ENCODE measurements around the gene EMX1.

The EMX1 gene

GRCh38 chr2:72919414-72920317 is 2.3 kb downstream of the EMX1 start:
- Histone ChIP-seq H3K27ac (replicated peaks) (no peak overlapping the region), H3K4me3 (replicated peaks; ENCODE audit: insufficient read depth, low read length) (no peak overlapping the region), H3K27me3 (ENCODE audit: insufficient read depth, poor library complexity, severe bottlenecking) (peaks cover 91% of the 10 kb centered on the region)
- TF ChIP-seq POLR2AphosphoS5 (IDR thresholded peaks at IDR 0.05; ENCODE audit: low read depth) (no peak), CTCF (IDR thresholded peaks at IDR 0.05; ENCODE audit: insufficient read depth, low read length) (no peak), REST (IDR thresholded peaks at IDR 0.05; ENCODE audit: insufficient replicate concordance, low read depth) (no peak), GABPA (IDR thresholded peaks at IDR 0.05; ENCODE audit: low read depth) (no peak), SPI1 (IDR thresholded peaks at IDR 0.05; ENCODE audit: borderline replicate concordance, low read depth) (no peak)
- no peak for DNase-seq (ENCODE audit: low read depth in 1 of 2, low spot score in 1 of 2)

GRCh38 chr2:72920318-72921087 is 3.2 kb downstream of the EMX1 start:
- no peak for DNase-seq (ENCODE audit: low read depth in 1 of 2, low spot score in 1 of 2)
- no peak overlapping the region for H3K4me3 ChIP-seq (replicated peaks; ENCODE audit: insufficient read depth, low read length)
- TF ChIP-seq SPI1 (IDR thresholded peaks at IDR 0.05; ENCODE audit: borderline replicate concordance, low read depth) (no peak), GABPA (IDR thresholded peaks at IDR 0.05; ENCODE audit: low read depth) (no peak), POLR2AphosphoS5 (IDR thresholded peaks at IDR 0.05; ENCODE audit: low read depth) (no peak), CTCF (IDR thresholded peaks at IDR 0.05; ENCODE audit: insufficient read depth, low read length) (no peak), REST (IDR thresholded peaks at IDR 0.05; ENCODE audit: insufficient replicate concordance, low read depth) (no peak)
- peaks cover 91% of the 10 kb centered on the region for H3K27me3 ChIP-seq (ENCODE audit: insufficient read depth, poor library complexity, severe bottlenecking)
- H3K27ac ChIP-seq (replicated peaks) = no peak overlapping the region

GRCh38 chr2:72921088-72921851 is 4.0 kb downstream of the EMX1 start:
- TF ChIP-seq CTCF (IDR thresholded peaks at IDR 0.05; ENCODE audit: insufficient read depth, low read length) (no peak), POLR2AphosphoS5 (IDR thresholded peaks at IDR 0.05; ENCODE audit: low read depth) (no peak), GABPA (IDR thresholded peaks at IDR 0.05; ENCODE audit: low read depth) (no peak), REST (IDR thresholded peaks at IDR 0.05; ENCODE audit: insufficient replicate concordance, low read depth) (no peak), SPI1 (IDR thresholded peaks at IDR 0.05; ENCODE audit: borderline replicate concordance, low read depth) (no peak)
- no peak overlapping the region for H3K4me3 ChIP-seq (replicated peaks; ENCODE audit: insufficient read depth, low read length)
- H3K27me3 ChIP-seq (ENCODE audit: insufficient read depth, poor library complexity, severe bottlenecking) = peaks cover 91% of the 10 kb centered on the region
- H3K27ac ChIP-seq (replicated peaks) = no peak overlapping the region
- DNase-seq (ENCODE audit: low read depth in 1 of 2, low spot score in 1 of 2) = no peak
